Measurements from ENCODE around the gene PKP3.

The PKP3 gene

GRCh38 chr11:447923-448731 lies 54.1 kb downstream of the PKP3 start:
- H3K36me3 ChIP-seq (ENCODE audit: insufficient read depth, low read length) = peaks cover 14% of the 10 kb centered on the region
- H3K4me3 ChIP-seq (ENCODE audit: low read depth in 1 of 2, low read length in 2 of 2) = peak overlapping the region; percentile 57 to 72
- peaks cover 44% of the 10 kb centered on the region for H3K4me1 ChIP-seq (ENCODE audit: insufficient read depth, low read length)
- peak overlapping the region; percentile 85 for H3K9ac ChIP-seq (ENCODE audit: low read depth, low read length)
- peak; percentile 95 for DNase-seq
- H2AFZ ChIP-seq (ENCODE audit: low read depth, low read length) = peak overlapping the region; percentile 79
- TF ChIP-seq EZH2 (IDR thresholded peaks at IDR 0.05; ENCODE audit: borderline replicate concordance, low read depth, low read length, severe bottlenecking) = no peak
- TF ChIP-seq CTCF (IDR thresholded peaks at IDR 0.05; ENCODE audit: borderline replicate concordance, extremely low read depth, low read length, poor library complexity, severe bottlenecking) = peak; percentile 97
- peaks cover 47% of the 10 kb centered on the region for H3K79me2 ChIP-seq (ENCODE audit: insufficient read depth, low read length)
- H3K27ac ChIP-seq (ENCODE audit: low read length) = peak overlapping the region; percentile 91
- H4K20me1 ChIP-seq (ENCODE audit: insufficient read depth, low read length) = peaks cover 22% of the 10 kb centered on the region
- H3K27me3 ChIP-seq (ENCODE audit: insufficient read depth, low read length, poor library complexity) = no peaks in the 10 kb centered on the region
- peak overlapping the region; percentile 91 for H3K4me2 ChIP-seq (ENCODE audit: insufficient read depth, low read length)
- ATAC-seq (ENCODE audit: insufficient read depth, low read depth) = peak; percentile 70
- H3K9me3 ChIP-seq (ENCODE audit: insufficient read depth, low read length, severe bottlenecking) = no peaks in the 10 kb centered on the region

GRCh38 chr11:449889-450808 lies 56.1 kb downstream of the PKP3 start, which contains the start of gene PTDSS2:
Gene PTDSS2 (plus strand): TSS chr11:450279. CDS start chr11:450456, 177 bp downstream.
- ATAC-seq (ENCODE audit: insufficient read depth, low read depth) (peak; percentile 84), DNase-seq (peak; percentile 95)
- Histone ChIP-seq H3K9me3 (ENCODE audit: insufficient read depth, low read length, severe bottlenecking) (no peaks in the 10 kb centered on the region), H3K36me3 (ENCODE audit: insufficient read depth, low read length) (peaks cover 34% of the 10 kb centered on the region), H3K27ac (ENCODE audit: low read length) (peak within 1 kb of the TSS; percentile 91), H3K9ac (ENCODE audit: low read depth, low read length) (peak within 1 kb of the TSS; percentile 85), H4K20me1 (ENCODE audit: insufficient read depth, low read length) (peaks cover 39% of the 10 kb centered on the region), H3K27me3 (ENCODE audit: insufficient read depth, low read length, poor library complexity) (no peaks in the 10 kb centered on the region), H3K79me2 (ENCODE audit: insufficient read depth, low read length) (peaks cover 65% of the 10 kb centered on the region), H3K4me3 (ENCODE audit: low read depth in 1 of 2, low read length in 2 of 2) (peak within 1 kb of the TSS; percentile 72 to 80; a peak in 3 of 4 replicates), H3K4me2 (ENCODE audit: insufficient read depth, low read length) (peak within 1 kb of the TSS; percentile 91), H3K4me1 (ENCODE audit: insufficient read depth, low read length) (peaks cover 54% of the 10 kb centered on the region), H2AFZ (ENCODE audit: low read depth, low read length) (peak within 1 kb of the TSS; percentile 90)
- TF ChIP-seq EZH2 (IDR thresholded peaks at IDR 0.05; ENCODE audit: borderline replicate concordance, low read depth, low read length, severe bottlenecking) (no peak), CTCF (IDR thresholded peaks at IDR 0.05; ENCODE audit: borderline replicate concordance, extremely low read depth, low read length, poor library complexity, severe bottlenecking) (no peak)

GRCh38 chr11:450809-451451 lies 56.9 kb downstream of the PKP3 start:
- peak overlapping the region; percentile 90 for H2AFZ ChIP-seq (ENCODE audit: low read depth, low read length)
- TF ChIP-seq EZH2 (IDR thresholded peaks at IDR 0.05; ENCODE audit: borderline replicate concordance, low read depth, low read length, severe bottlenecking) (no peak), CTCF (IDR thresholded peaks at IDR 0.05; ENCODE audit: borderline replicate concordance, extremely low read depth, low read length, poor library complexity, severe bottlenecking) (peak; percentile 75)
- peak overlapping the region; percentile 69; the same call in 1 of the 2 replicates for H3K27ac ChIP-seq (ENCODE audit: low read length)
- peak overlapping the region; percentile 85 for H3K9ac ChIP-seq (ENCODE audit: low read depth, low read length)
- H3K79me2 ChIP-seq (ENCODE audit: insufficient read depth, low read length) = peaks cover 73% of the 10 kb centered on the region
- peaks cover 47% of the 10 kb centered on the region for H4K20me1 ChIP-seq (ENCODE audit: insufficient read depth, low read length)
- no peaks in the 10 kb centered on the region for H3K27me3 ChIP-seq (ENCODE audit: insufficient read depth, low read length, poor library complexity)
- peak overlapping the region; percentile 91 for H3K4me2 ChIP-seq (ENCODE audit: insufficient read depth, low read length)
- H3K36me3 ChIP-seq (ENCODE audit: insufficient read depth, low read length) = peaks cover 41% of the 10 kb centered on the region
- peaks cover 54% of the 10 kb centered on the region for H3K4me1 ChIP-seq (ENCODE audit: insufficient read depth, low read length)
- H3K4me3 ChIP-seq (ENCODE audit: low read depth in 1 of 2, low read length in 2 of 2) = peak overlapping the region; percentile 72 to 80; a peak in 3 of 4 replicates
- peak; percentile 76 for DNase-seq
- ATAC-seq (ENCODE audit: insufficient read depth, low read depth) = peak; percentile 36
- H3K9me3 ChIP-seq (ENCODE audit: insufficient read depth, low read length, severe bottlenecking) = no peaks in the 10 kb centered on the region

Data from DND-41 (cell line).